Fibroblast of skin of back (primary cell): ENCODE results near the gene IL3RA.

Experiments
- DNase-seq: peaks from one replicate; pipeline ENCODE4 v3.0.0-alpha.2; 2013

The IL3RA gene

GRCh38 chrX:1385253-1386223 is 49.0 kb downstream of the IL3RA start:
- DNase-seq, result no peak

- no peak for DNase-seq
These were observed 49.9 kb downstream of the IL3RA start for GRCh38 chrX:1386338-1387127.

GRCh38 chrX:1387141-1387776 is 50.7 kb downstream of the IL3RA start:
- DNase-seq, result no peak

GRCh38 chrX:1388651-1389050 is 52.1 kb downstream of the IL3RA start:
- no peak for DNase-seq

GRCh38 chrX:1389181-1389992 is 52.8 kb downstream of the IL3RA start:
- no peak for DNase-seq

GRCh38 chrX:1389993-1390285 is 53.4 kb downstream of the IL3RA start:
- no peak for DNase-seq

- DNase-seq, result no peak
These were observed 54.2 kb downstream of the IL3RA start for GRCh38 chrX:1390621-1391369.

GRCh38 chrX:1391370-1391706 is 54.8 kb downstream of the IL3RA start:
- DNase-seq, result no peak

- DNase-seq, result peak; percentile 96
These were observed 55.3 kb downstream of the IL3RA start, which contains the start of gene SLC25A6 for GRCh38 chrX:1391707-1392375. SLC25A6 (minus strand) TSS chrX:1392113; CDS start chrX:1392009, 104 bp downstream.

- DNase-seq, result peak; percentile 79
These were observed 55.9 kb downstream of the IL3RA start for GRCh38 chrX:1392376-1393068.

- DNase-seq, result no peak
These were observed 57.5 kb downstream of the IL3RA start for GRCh38 chrX:1393871-1394615.

GRCh38 chrX:1394731-1395501 is 58.3 kb downstream of the IL3RA start:
- DNase-seq, result no peak

GRCh38 chrX:1395646-1396216 is 59.1 kb downstream of the IL3RA start:
- DNase-seq, result no peak

- no peak for DNase-seq
These were observed 60.4 kb downstream of the IL3RA start for GRCh38 chrX:1397001-1397400.

GRCh38 chrX:1397441-1398270 is 61.1 kb downstream of the IL3RA start:
- DNase-seq, result no peak

GRCh38 chrX:1398431-1399340 is 62.1 kb downstream of the IL3RA start:
- DNase-seq, result no peak
